ENCODE results near the gene TICAM1.

Gene TICAM1

GRCh38 chr19:4768934-4769777 is 62.4 kb downstream of the TICAM1 start:
- peak; percentile 87 to 88 for DNase-seq

All from activated T-cell treated with anti-CD3 and anti-CD28 coated beads, Interleukin-2, amount 50 U/mL, for 48 hours (primary cell).